GM18951 (cell line): Measurements from ENCODE around the gene TP73.

Source experiments
- POLR2A ChIP-seq: IDR thresholded peaks from 4 replicates; pipeline ENCODE4 v1.6.1; 2011; ENCODE audit warnings: mild to moderate bottlenecking; ENCODE audit not compliant: insufficient read length, insufficient read depth; ENCODE audit errors: extremely low read depth
- in situ Hi-C: fragments of 300-500 bp; cut with MboI; formaldehyde crosslinking; loops from one replicate; pipeline ENCODE4 v1.12.0; 2022; ENCODE audit warnings: low sequenced_read_pairs, mixed read lengths, inconsistent platforms; ENCODE audit not compliant: unreplicated experiment

Gene TP73

GRCh38 chr1:3610527-3611169, 41.7 kb upstream of the TP73 start:
- no peak for TF ChIP-seq POLR2A
- in situ Hi-C loops: no loop called here

GRCh38 chr1:3611170-3612019, 40.9 kb upstream of the TP73 start, which contains the start of gene MEGF6:
TSS of gene MEGF6 (minus strand) at chr1:3611508. CDS start at chr1:3611268, 240 bp downstream.
- in situ Hi-C loops: no loop called here
- TF ChIP-seq POLR2A: no peak

- in situ Hi-C loops: no loop called here
- TF ChIP-seq POLR2A: no peak
Observed at GRCh38 chr1:3612123-3612522, 40.2 kb upstream of the TP73 start.

- in situ Hi-C loops: no loop called here
- TF ChIP-seq POLR2A: no peak
Observed at GRCh38 chr1:3614755-3615742, 37.3 kb upstream of the TP73 start.

- no peak for TF ChIP-seq POLR2A
- in situ Hi-C loops: no loop called here
Observed at GRCh38 chr1:3616861-3617260, 35.5 kb upstream of the TP73 start.

GRCh38 chr1:3617806-3618345, 34.4 kb upstream of the TP73 start:
- in situ Hi-C loops: no loop called here
- no peak for TF ChIP-seq POLR2A

GRCh38 chr1:3618531-3618880, 33.8 kb upstream of the TP73 start:
- in situ Hi-C loops: no loop called here
- no peak for TF ChIP-seq POLR2A

GRCh38 chr1:3618881-3619671, 33.2 kb upstream of the TP73 start:
- TF ChIP-seq POLR2A: no peak
- in situ Hi-C loops: no loop called here

GRCh38 chr1:3620708-3621107, 31.6 kb upstream of the TP73 start:
- in situ Hi-C loops: loop anchor here (5.0 kb wide), 1 partner anchor 53 kb away; no protein-coding TSS in a partner anchor
- TF ChIP-seq POLR2A: no peak

GRCh38 chr1:3621151-3621671, 31.1 kb upstream of the TP73 start:
- in situ Hi-C loops: loop anchor here (5.0 kb wide), 1 partner anchor 54 kb away; no protein-coding TSS in a partner anchor

- in situ Hi-C loops: loop anchor here (5.0 kb wide), 1 partner anchor 55 kb away; no protein-coding TSS in a partner anchor
Observed at GRCh38 chr1:3622102-3622501, 30.2 kb upstream of the TP73 start.

- TF ChIP-seq POLR2A: no peak
- in situ Hi-C loops: loop anchor here (5.0 kb wide), 1 partner anchor 56 kb away; no protein-coding TSS in a partner anchor
Observed at GRCh38 chr1:3623441-3624199, 28.7 kb upstream of the TP73 start.
